MM.1S (cell line): ENCODE data around the gene RAB27B.

Source experiments
- DNase-seq: peaks from one replicate; pipeline ENCODE4 v3.0.0-alpha.2; 2015
- H2AFZ ChIP-seq: fragments of 300-600 bp; sonication (generic); 2 replicates; pipeline ENCODE4 v1.6.0; 2016; ENCODE audit warnings: antibody characterized with exemption, low read length
- H3F3A ChIP-seq: fragments of 300-600 bp; sonication (generic); 2 replicates; pipeline ENCODE4 v1.6.1; 2016; ENCODE audit warnings: mild to moderate bottlenecking, antibody characterized with exemption, low read length, moderate library complexity, mixed read lengths; ENCODE audit not compliant: insufficient read depth
- H3K27ac ChIP-seq: fragments of 300-600 bp; sonication (generic); 2 replicates; pipeline ENCODE4 v1.5.1; 2016; ENCODE audit warnings: mild to moderate bottlenecking, low read length
- H3K27me3 ChIP-seq: fragments of 300-600 bp; sonication (generic); replicated peaks from 2 replicates; pipeline ENCODE4 v1.6.0; 2016; ENCODE audit warnings: low read length; ENCODE audit not compliant: insufficient read depth
- H3K36me3 ChIP-seq: fragments of 300-600 bp; sonication (generic); replicated peaks from 2 replicates; pipeline ENCODE4 v1.6.1; 2016; ENCODE audit warnings: mild to moderate bottlenecking, low read length, mixed read lengths; ENCODE audit not compliant: insufficient read depth
- H3K4me1 ChIP-seq: fragments of 300-600 bp; sonication (generic); 2 replicates; pipeline ENCODE4 v1.6.1; 2016; ENCODE audit warnings: low read length, mixed read lengths
- H3K4me2 ChIP-seq: fragments of 300-600 bp; sonication (generic); 2 replicates; pipeline ENCODE4 v1.6.0; 2016; ENCODE audit warnings: low read depth, low read length
- H3K4me3 ChIP-seq: fragments of 300-600 bp; sonication (generic); 2 replicates; pipeline ENCODE4 v1.5.1; 2016; ENCODE audit warnings: low read length, mixed read lengths
- H3K79me2 ChIP-seq: fragments of 300-600 bp; sonication (generic); 2 replicates; pipeline ENCODE4 v1.6.1; 2016; ENCODE audit warnings: mixed run types, low read length, mixed read lengths
- H3K9ac ChIP-seq: fragments of 300-600 bp; sonication (generic); 2 replicates; pipeline ENCODE4 v1.6.1; 2016; ENCODE audit warnings: low read length, mixed read lengths
- H3K9me2 ChIP-seq: fragments of 300-600 bp; sonication (generic); replicated peaks from 2 replicates; pipeline ENCODE4 v1.6.1; 2016; ENCODE audit warnings: mild to moderate bottlenecking, low read length, mixed read lengths; ENCODE audit not compliant: insufficient read depth
- H3K9me3 ChIP-seq: fragments of 300-600 bp; sonication (generic); replicated peaks from 2 replicates; pipeline ENCODE4 v1.6.1; 2016; ENCODE audit warnings: mild to moderate bottlenecking, low read length, mixed read lengths; ENCODE audit not compliant: insufficient read depth
- H4K20me1 ChIP-seq: fragments of 300-600 bp; sonication (generic); 2 replicates; pipeline ENCODE4 v1.6.1; 2016; ENCODE audit warnings: mild to moderate bottlenecking, low read length, moderate library complexity, mixed read lengths; ENCODE audit not compliant: insufficient read depth
- CTCF ChIP-seq: fragments of 300-600 bp; sonication (generic); IDR thresholded peaks from 2 replicates; pipeline ENCODE4 v1.5.1; 2016; ENCODE audit warnings: antibody characterized with exemption, low read length, mixed read lengths
- EZH2 ChIP-seq: fragments of 300-600 bp; sonication (generic); optimal IDR thresholded peaks from 2 replicates; pipeline ENCODE3; 2017; ENCODE audit warnings: low read depth, mild to moderate bottlenecking, antibody characterized with exemption, low read length, mixed read lengths
- EZH2phosphoT487 ChIP-seq: fragments of 300-600 bp; sonication (generic); IDR thresholded peaks from 2 replicates; pipeline ENCODE4 v1.6.1; 2018; ENCODE audit warnings: antibody characterized with exemption, low read length

RAB27B gene

DNA sequence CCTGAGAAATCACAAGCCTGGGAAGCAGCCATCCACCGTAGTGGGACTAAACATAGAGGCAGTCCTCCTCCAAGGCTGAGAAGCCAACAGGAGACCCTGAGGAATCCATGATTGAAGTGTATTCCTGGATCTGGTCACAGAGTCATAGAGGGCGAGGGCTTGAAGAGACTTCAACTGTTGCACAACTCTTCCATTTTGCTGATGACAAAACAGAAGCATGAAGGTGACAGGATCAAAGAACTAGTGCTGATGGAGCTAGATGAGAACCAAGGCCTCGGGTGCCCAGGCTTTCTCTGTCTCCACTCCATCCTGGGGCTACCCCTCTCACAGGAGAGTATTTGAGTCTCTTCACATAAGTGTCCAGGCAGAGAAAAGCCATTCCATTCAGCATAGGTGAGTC is 30.1 kb upstream of the RAB27B start:
- Histone ChIP-seq H3K4me2 (no peak overlapping the region), H3K4me1 (no peaks in the 10 kb centered on the region), H3K79me2 (no peaks in the 10 kb centered on the region), H3K9ac (no peak overlapping the region), H3K9me2 (no peaks in the 10 kb centered on the region), H3K36me3 (no peaks in the 10 kb centered on the region), H3K9me3 (no peaks in the 10 kb centered on the region), H3F3A (no peaks in the 10 kb centered on the region), H3K27me3 (no peaks in the 10 kb centered on the region), H4K20me1 (no peaks in the 10 kb centered on the region), H3K27ac (no peak overlapping the region), H3K4me3 (no peak overlapping the region), H2AFZ (no peak overlapping the region)
- TF ChIP-seq EZH2phosphoT487 (no peak), EZH2 (no peak), CTCF (no peak)
- DNase-seq, result no peak

DNA sequence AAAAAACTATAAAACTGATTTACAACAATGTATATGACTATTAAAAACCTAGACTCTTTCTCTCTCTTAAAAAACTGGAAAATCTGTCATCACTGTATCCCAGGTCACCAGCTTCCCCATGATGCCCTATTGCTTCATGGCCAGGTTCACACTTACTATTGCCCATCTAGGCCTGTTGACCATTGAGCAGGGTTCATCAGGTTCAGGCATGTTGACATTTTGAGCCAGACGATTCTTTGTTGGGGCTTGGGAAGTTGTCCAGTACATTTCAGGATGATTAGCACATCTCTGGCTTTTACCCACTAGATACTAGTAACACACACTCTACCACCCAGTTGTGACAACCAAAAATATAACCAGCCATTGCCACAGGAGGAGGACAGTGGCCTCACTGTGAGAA is 26.9 kb upstream of the RAB27B start:
- DNase-seq, result no peak
- no peaks in the 10 kb centered on the region for H3K4me1 ChIP-seq
- no peaks in the 10 kb centered on the region for H3K9me3 ChIP-seq
- H3K4me2 ChIP-seq, result no peak overlapping the region
- H3K9ac ChIP-seq, result no peak overlapping the region
- no peak overlapping the region for H2AFZ ChIP-seq
- no peak overlapping the region for H3K27ac ChIP-seq
- no peaks in the 10 kb centered on the region for H3F3A ChIP-seq
- H3K9me2 ChIP-seq, result no peaks in the 10 kb centered on the region
- TF ChIP-seq CTCF, result no peak
- no peak for TF ChIP-seq EZH2
- TF ChIP-seq EZH2phosphoT487, result no peak
- H3K4me3 ChIP-seq, result no peak overlapping the region
- no peaks in the 10 kb centered on the region for H3K27me3 ChIP-seq
- H3K36me3 ChIP-seq, result no peaks in the 10 kb centered on the region
- no peaks in the 10 kb centered on the region for H4K20me1 ChIP-seq
- H3K79me2 ChIP-seq, result no peaks in the 10 kb centered on the region

GRCh38 chr18:54802178-54802577 is 26.1 kb upstream of the RAB27B start:
- H3F3A ChIP-seq, result no peaks in the 10 kb centered on the region
- H3K9ac ChIP-seq, result no peak overlapping the region
- H3K4me1 ChIP-seq, result no peaks in the 10 kb centered on the region
- no peak overlapping the region for H3K27ac ChIP-seq
- no peak overlapping the region for H2AFZ ChIP-seq
- H4K20me1 ChIP-seq, result no peaks in the 10 kb centered on the region
- no peak for DNase-seq
- no peaks in the 10 kb centered on the region for H3K9me2 ChIP-seq
- H3K9me3 ChIP-seq, result no peaks in the 10 kb centered on the region
- no peak overlapping the region for H3K4me3 ChIP-seq
- no peaks in the 10 kb centered on the region for H3K79me2 ChIP-seq
- H3K36me3 ChIP-seq, result no peaks in the 10 kb centered on the region
- TF ChIP-seq EZH2phosphoT487 (no peak), EZH2 (no peak), CTCF (no peak)
- H3K27me3 ChIP-seq, result no peaks in the 10 kb centered on the region
- no peak overlapping the region for H3K4me2 ChIP-seq
